AG04449 (cell line): Measurements from ENCODE around the gene FDX1.

Experiments
- CTCF ChIA-PET: fragments of 350-600 bp; formaldehyde crosslinking; extraction: SDS; loops from one replicate; lab custom pipeline; 2021; ENCODE audit warnings: antibody characterized with exemption; lab: Yijun Ruan, JAX
- POLR2A ChIA-PET: fragments of 400-600, 350-600 bp; formaldehyde crosslinking; extraction: SDS; loops from one replicate; lab custom pipeline; 2020; ENCODE audit warnings: antibody characterized with exemption, inconsistent platforms; lab: Yijun Ruan, JAX
- DNase-seq: peaks from one replicate; pipeline ENCODE4 v3.0.0-alpha.2; 2010; ENCODE audit warnings: low read depth, low spot score
- H3K4me3 ChIP-seq: 2 replicates; pipeline ENCODE4 v1.5.1; 2011; ENCODE audit warnings: low read depth, mild to moderate bottlenecking, control low read depth, low read length
- TF ChIP-seq, protein P1 (sequence below): IDR thresholded peaks from one replicate; pipeline ENCODE4 v1.5.1; 2011; ENCODE audit warnings: mild to moderate bottlenecking, moderate library complexity, low read length, control low read depth, inconsistent platforms; ENCODE audit not compliant: insufficient read depth; ENCODE audit errors: missing control alignments

FDX1 gene

DNA sequence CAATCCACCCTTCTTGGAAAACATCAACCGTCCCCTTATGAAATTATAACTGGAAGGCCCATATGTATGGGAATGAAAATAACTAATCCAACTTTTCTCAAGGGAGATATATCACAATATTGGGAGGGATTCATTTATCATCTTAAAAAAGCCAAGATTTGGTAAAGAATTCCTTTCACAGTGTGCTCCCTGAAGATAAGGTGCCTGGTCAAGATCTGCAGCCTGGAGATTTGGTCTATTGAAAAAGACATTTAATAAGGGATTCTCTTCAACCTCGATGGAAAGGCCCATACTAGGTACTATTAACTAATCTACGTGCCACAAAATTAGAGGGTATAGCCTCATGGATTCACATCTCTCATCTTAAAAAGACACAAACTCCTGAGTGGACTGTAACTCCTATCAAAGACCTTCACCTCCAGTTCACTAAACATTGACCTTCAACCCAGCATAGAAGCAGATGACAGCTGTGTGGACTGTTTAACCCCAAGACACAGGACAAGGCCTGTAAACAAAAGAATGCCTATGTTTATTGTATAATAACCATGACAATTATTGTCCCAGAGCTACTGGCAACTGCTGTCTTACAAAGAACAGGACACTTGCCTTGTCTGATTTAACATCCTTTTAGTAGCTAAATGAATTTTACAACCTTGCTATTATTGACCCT lies 4.8 kb upstream of the FDX1 start:
- no peak overlapping the region for H3K4me3 ChIP-seq
- no peak for DNase-seq
- TF ChIP-seq, protein P1, sequence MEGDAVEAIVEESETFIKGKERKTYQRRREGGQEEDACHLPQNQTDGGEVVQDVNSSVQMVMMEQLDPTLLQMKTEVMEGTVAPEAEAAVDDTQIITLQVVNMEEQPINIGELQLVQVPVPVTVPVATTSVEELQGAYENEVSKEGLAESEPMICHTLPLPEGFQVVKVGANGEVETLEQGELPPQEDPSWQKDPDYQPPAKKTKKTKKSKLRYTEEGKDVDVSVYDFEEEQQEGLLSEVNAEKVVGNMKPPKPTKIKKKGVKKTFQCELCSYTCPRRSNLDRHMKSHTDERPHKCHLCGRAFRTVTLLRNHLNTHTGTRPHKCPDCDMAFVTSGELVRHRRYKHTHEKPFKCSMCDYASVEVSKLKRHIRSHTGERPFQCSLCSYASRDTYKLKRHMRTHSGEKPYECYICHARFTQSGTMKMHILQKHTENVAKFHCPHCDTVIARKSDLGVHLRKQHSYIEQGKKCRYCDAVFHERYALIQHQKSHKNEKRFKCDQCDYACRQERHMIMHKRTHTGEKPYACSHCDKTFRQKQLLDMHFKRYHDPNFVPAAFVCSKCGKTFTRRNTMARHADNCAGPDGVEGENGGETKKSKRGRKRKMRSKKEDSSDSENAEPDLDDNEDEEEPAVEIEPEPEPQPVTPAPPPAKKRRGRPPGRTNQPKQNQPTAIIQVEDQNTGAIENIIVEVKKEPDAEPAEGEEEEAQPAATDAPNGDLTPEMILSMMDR = no peak
- ChIA-PET POLR2A (no interaction called here), CTCF (interaction anchor here (1.4 to 13.2 kb wide), 3 partner anchors 10 to 225 kb away, joined by 3 to 205 read pairs (median 13); no protein-coding TSS in a partner anchor)

DNA sequence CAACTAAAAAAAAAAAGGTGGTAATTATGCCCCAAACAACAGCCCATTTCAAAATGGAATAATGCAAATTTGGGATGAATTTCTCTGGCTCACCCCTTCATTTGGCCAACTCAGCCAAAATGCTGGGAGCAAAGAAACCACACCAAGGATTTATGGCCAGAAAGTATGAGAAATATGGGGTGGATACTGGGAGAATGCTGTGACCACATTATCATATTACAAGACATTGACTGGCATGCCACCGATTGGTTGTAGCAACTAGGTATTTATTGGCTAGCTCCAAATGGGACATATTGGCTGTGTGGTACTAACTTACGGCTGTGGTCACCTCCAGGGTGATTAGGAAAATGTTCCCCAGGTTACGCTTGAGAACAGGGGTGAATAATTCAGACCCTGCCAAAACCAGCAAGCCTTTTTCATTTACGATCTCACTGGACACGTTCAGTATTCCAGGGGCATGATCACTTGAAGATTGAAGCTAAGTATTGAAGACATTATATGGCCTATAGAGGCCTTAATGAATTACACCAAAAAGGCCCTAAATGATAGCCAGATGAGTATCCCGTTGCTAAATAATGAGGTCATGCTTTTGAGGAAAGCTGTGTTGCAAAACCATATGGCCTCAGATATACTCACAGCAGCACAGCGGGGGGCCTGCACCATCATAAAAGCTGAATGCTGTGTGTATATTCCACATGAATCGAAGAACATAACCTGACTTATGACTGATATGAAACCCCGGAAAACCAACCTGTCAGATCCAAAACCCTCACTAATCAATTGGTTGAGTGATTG lies 3.8 kb upstream of the FDX1 start:
- TF ChIP-seq, protein P1 = no peak
- peak; percentile 63 for DNase-seq
- ChIA-PET CTCF (interaction anchor here (1.0 to 13.2 kb wide), 6 partner anchors 8 to 226 kb away, joined by 3 to 205 read pairs (median 4); no protein-coding TSS in a partner anchor), POLR2A (interaction anchor here (0.8 kb wide), 1 partner anchor 14 kb away, joined by 3 read pairs; no protein-coding TSS in a partner anchor)
- no peak overlapping the region for H3K4me3 ChIP-seq

DNA sequence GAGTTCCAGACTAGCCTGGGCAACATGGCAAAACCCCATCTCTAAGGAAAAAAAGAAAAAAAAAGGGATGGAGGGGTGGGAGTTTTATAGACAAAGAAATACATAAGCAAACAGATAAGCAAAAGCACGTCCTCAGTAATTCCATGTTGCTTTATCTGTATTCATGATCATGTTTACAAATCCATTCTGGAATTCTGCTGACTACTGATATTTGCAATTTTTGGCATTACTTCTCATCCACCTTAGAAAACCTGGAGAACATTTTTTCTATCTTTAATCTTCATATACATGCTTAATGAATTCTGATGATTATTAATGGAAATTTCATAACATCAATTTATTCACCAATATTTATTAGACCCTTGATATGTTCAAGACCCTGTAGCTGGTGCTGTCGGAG lies 1.7 kb upstream of the FDX1 start:
- TF ChIP-seq, protein P1 = no peak
- CTCF ChIA-PET = interaction anchor here (1.0 to 13.2 kb wide), 2 partner anchors 228 to 802 kb away, joined by 3 to 205 read pairs; no protein-coding TSS in a partner anchor
- no peak for DNase-seq
- POLR2A ChIA-PET = no interaction called here
- no peak overlapping the region for H3K4me3 ChIP-seq

DNA sequence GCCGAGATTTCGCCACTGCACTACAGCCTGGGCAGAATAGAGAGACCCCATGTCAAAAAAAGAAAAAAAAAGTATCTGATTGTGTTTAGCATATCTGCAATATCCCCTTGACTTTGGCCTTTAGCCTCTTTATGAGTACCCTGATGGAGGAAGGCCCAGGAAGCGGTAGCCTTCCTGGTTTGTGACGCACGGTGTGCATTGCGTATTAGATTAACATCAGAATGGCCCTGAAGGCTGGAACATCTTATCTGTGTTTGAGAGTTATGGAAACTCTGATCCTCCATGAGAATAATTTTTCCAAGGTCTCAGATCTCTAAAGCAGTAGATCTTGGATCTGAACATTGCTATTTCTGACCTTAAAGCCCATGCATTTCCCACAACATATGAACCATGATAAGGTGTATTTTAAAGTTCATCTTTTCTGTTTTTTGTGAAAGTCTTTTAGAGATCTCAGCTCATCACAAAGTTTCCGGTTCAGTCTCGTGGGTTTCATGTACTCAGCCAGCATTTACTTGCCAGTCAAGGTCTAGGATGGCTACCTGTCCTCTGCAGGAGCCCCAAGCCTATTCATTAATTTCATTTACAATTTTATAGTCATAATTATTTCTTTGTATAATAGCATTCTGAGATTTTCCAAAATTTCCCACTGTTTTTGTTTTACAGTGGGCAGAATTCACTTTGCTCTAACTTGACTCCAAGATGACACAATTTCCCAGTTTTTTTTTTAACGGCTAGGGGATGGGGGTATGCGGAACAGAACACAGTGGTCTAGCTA lies 605 bp upstream of the FDX1 start:
- ChIA-PET POLR2A (no interaction called here), CTCF (interaction anchor here (0.6 to 13.2 kb wide), 12 partner anchors 9 to 967 kb away, joined by 3 to 205 read pairs (median 3); no protein-coding TSS in a partner anchor)
- no peak for DNase-seq
- TF ChIP-seq, protein P1 = no peak
- H3K4me3 ChIP-seq = peak overlapping the region; percentile 89

DNA sequence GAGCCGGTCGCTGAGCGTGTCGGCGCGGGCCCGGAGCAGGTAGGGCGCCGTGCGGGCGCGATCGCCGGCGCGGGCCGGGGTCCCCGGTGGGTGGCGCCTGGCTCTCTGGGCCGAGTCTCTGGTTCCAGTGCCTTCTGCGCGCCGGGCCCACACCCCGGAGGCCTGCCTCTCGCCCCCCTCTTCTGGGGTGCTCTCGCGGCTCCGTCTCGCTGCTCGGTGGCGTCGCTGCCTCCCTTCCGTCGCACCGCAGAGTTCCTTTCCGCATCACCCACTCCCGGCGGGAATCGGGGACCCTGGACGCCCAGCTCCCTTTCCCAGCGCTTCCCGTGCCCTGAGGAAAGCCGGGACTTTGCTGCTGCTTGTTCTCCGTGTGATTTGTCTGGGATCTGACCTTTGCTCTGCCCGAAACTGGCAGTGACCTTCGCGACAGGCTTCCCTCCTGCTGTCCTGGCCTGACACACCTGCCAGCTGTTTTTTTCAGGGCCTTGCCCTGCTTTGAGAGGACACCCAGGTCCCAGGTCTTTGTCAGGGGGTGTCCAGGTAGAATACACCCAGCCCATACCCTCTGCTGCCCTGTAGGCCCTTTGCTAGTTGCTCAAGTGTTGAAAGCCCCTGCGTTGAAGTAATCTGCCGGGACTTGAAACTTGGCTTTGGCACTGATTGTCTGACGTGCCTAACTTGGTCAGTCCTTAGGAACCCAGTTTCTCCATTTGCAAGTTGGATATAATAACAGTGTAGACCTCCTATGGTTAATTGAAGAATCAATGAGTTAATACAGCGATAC lies 711 bp downstream of the FDX1 start:
- ChIA-PET CTCF (interaction anchor here (1.0 to 13.2 kb wide), 9 partner anchors 8 to 583 kb away, joined by 3 to 205 read pairs (median 3); no protein-coding TSS in a partner anchor), POLR2A (interaction anchor here (0.5 kb wide), 1 partner anchor 361 kb away, joined by 4 read pairs; no protein-coding TSS in a partner anchor)

More for the DNA sequence above, 711 bp downstream of the FDX1 start:
- no peak for DNase-seq
- peak overlapping the region; percentile 89 for H3K4me3 ChIP-seq
- TF ChIP-seq, protein P1 = no peak
